Trophoblast cell (in vitro differentiated cells and primary cell): Measurements from ENCODE around the gene SLC35A3.
A peak's percentile ranks its signal among the peaks of the same experiment; 100 is the strongest.

ENCODE experiments used
- DNase-seq, 2 donors: peaks; one replicate each; pipeline ENCODE4 v3.0.0-alpha.2; 2016
- H2AFZ ChIP-seq: 2 replicates; pipeline ENCODE4 v1.6.1; 2013; ENCODE audit warnings: low read length, moderate library complexity, mild to moderate bottlenecking; ENCODE audit not compliant: insufficient read depth, poor library complexity
- H2AK5ac ChIP-seq: 2 replicates; pipeline ENCODE4 v1.6.1; 2013; ENCODE audit warnings: mild to moderate bottlenecking, low read length
- H2BK120ac ChIP-seq: 2 replicates; pipeline ENCODE4 v1.6.1; 2013; ENCODE audit warnings: low read length, mild to moderate bottlenecking, moderate library complexity; ENCODE audit not compliant: insufficient read depth, poor library complexity
- H2BK12ac ChIP-seq: 2 replicates; pipeline ENCODE4 v1.6.1; 2013; ENCODE audit warnings: mild to moderate bottlenecking, low read length, moderate library complexity
- H2BK5ac ChIP-seq: 2 replicates; pipeline ENCODE4 v1.6.1; 2013; ENCODE audit warnings: low read length, low read depth, moderate library complexity, mild to moderate bottlenecking; ENCODE audit not compliant: poor library complexity
- H3K14ac ChIP-seq: 2 replicates; pipeline ENCODE4 v1.6.1; 2013; ENCODE audit warnings: mild to moderate bottlenecking, low read length
- H3K18ac ChIP-seq: 2 replicates; pipeline ENCODE4 v1.6.1; 2013; ENCODE audit warnings: mild to moderate bottlenecking, low read length
- H3K23ac ChIP-seq: 2 replicates; pipeline ENCODE4 v1.6.1; 2013; ENCODE audit warnings: low read length
- H3K27ac ChIP-seq: 2 replicates; pipeline ENCODE4 v1.5.1; 2013; ENCODE audit warnings: low read depth, mild to moderate bottlenecking, inconsistent platforms, low read length, moderate library complexity
- H3K27me3 ChIP-seq: 2 replicates; pipeline ENCODE4 v1.6.1; 2013; ENCODE audit warnings: inconsistent platforms, mild to moderate bottlenecking, low read length, moderate library complexity; ENCODE audit not compliant: insufficient read depth
- H3K36me3 ChIP-seq, 2 experiments: 1 replicate in 1 of 2; 2 replicates in 1 of 2; pipeline ENCODE4 v1.6.1; 2013; ENCODE audit warnings: low read length in 2 of 2, mild to moderate bottlenecking in 2 of 2, moderate library complexity in 1 of 2; ENCODE audit not compliant: insufficient read depth in 2 of 2, control insufficient read depth in 1 of 2
- H3K4ac ChIP-seq: 2 replicates; pipeline ENCODE4 v1.6.1; 2013; ENCODE audit warnings: low read depth, mild to moderate bottlenecking, low read length, moderate library complexity
- H3K4me1 ChIP-seq, 2 experiments: 1 replicate in 1 of 2; 2 replicates in 1 of 2; pipeline ENCODE4 v1.6.1; 2013; ENCODE audit warnings: low read length in 2 of 2, mild to moderate bottlenecking in 2 of 2, moderate library complexity in 1 of 2; ENCODE audit not compliant: insufficient read depth in 2 of 2, control insufficient read depth in 1 of 2
- H3K4me2 ChIP-seq: 2 replicates; pipeline ENCODE4 v1.6.1; 2013; ENCODE audit warnings: inconsistent platforms, mild to moderate bottlenecking, low read length, moderate library complexity
- H3K4me3 ChIP-seq: 2 replicates; pipeline ENCODE4 v1.5.1; 2013; ENCODE audit warnings: mild to moderate bottlenecking, low read depth, low read length, inconsistent platforms
- H3K79me1 ChIP-seq: one replicate; pipeline ENCODE4 v1.6.1; 2013; ENCODE audit warnings: low read length
- H3K79me2 ChIP-seq: 2 replicates; pipeline ENCODE4 v1.6.1; 2013; ENCODE audit warnings: low read length, mild to moderate bottlenecking; ENCODE audit not compliant: control insufficient read depth, insufficient read depth, poor library complexity
- H3K9ac ChIP-seq: 2 replicates; pipeline ENCODE4 v1.6.1; 2013; ENCODE audit warnings: mild to moderate bottlenecking, low read length
- H3K9me3 ChIP-seq: 2 replicates; pipeline ENCODE4 v1.6.1; 2013; ENCODE audit warnings: low read depth, mild to moderate bottlenecking, control low read depth, inconsistent platforms, low read length; ENCODE audit not compliant: insufficient read depth
- H4K12ac ChIP-seq: 2 replicates; pipeline ENCODE4 v1.6.1; 2013; ENCODE audit warnings: low read depth, mild to moderate bottlenecking, low read length, moderate library complexity
- H4K8ac ChIP-seq: 2 replicates; pipeline ENCODE4 v1.6.1; 2013; ENCODE audit warnings: low read depth, mild to moderate bottlenecking, low read length, moderate library complexity
- H4K91ac ChIP-seq: one replicate; pipeline ENCODE4 v1.6.1; 2013; ENCODE audit warnings: low read depth, mild to moderate bottlenecking, low read length, moderate library complexity
- WGBS: extraction: QIAGEN DNeasy Blood & Tissue Kit; methylation state at CpG from one replicate; pipeline ENCODE4 v1.1.7; 2013; ENCODE audit warnings: missing lambda C conversion rate; ENCODE audit not compliant: insufficient read length, insufficient coverage; ENCODE audit errors: extremely low coverage; 5-methylcytosine and 5-hydroxymethylcytosine counted together

SLC35A3 gene

GRCh38 chr1:100035214-100035613 lies 65.4 kb downstream of the SLC35A3 start:
- Histone ChIP-seq H3K4me1 (peaks cover 0 to 2% of the 10 kb centered on the region in 2 experiments), H3K4me2 (no peak overlapping the region)
- WGBS = no CpG with 5 or more reads among the region's 1 CpG

GRCh38 chr1:100036718-100037655 lies 67.2 kb downstream of the SLC35A3 start:
- Histone ChIP-seq H2BK120ac (peak overlapping the region; percentile 53), H2AFZ (no peak overlapping the region)

More at GRCh38 chr1:100035214-100035613, 65.4 kb downstream of the SLC35A3 start:
- H3K79me1 ChIP-seq = peaks cover 11% of the 10 kb centered on the region
- no peak overlapping the region for H4K91ac ChIP-seq
- H3K79me2 ChIP-seq = peaks cover 13% of the 10 kb centered on the region
- H3K9ac ChIP-seq = no peak overlapping the region
- no peaks in the 10 kb centered on the region for H3K9me3 ChIP-seq
- no peak overlapping the region for H3K23ac ChIP-seq
- no peak overlapping the region for H2AK5ac ChIP-seq
- no peak overlapping the region for H3K18ac ChIP-seq
- H2BK5ac ChIP-seq = no peak overlapping the region
- DNase-seq = no peak
- no peak overlapping the region for H2AFZ ChIP-seq
- H3K4ac ChIP-seq = no peak overlapping the region
- H3K27me3 ChIP-seq = no peaks in the 10 kb centered on the region
- H2BK12ac ChIP-seq = no peak overlapping the region
- no peak overlapping the region for H2BK120ac ChIP-seq
- H3K27ac ChIP-seq = no peak overlapping the region
- no peak overlapping the region for H3K4me3 ChIP-seq
- no peak overlapping the region for H3K14ac ChIP-seq
- no peaks in the 10 kb centered on the region for H3K36me3 ChIP-seq
- H4K12ac ChIP-seq = no peak overlapping the region
- H4K8ac ChIP-seq = no peak overlapping the region

GRCh38 chr1:100037656-100037926 lies 67.8 kb downstream of the SLC35A3 start:
- no CpG with 5 or more reads among the region's 8 CpGs for WGBS
- peak overlapping the region; percentile 84 for H3K27ac ChIP-seq
- peak overlapping the region; percentile 67 for H3K18ac ChIP-seq
- peak overlapping the region; percentile 89 for H3K4me3 ChIP-seq
- no peak overlapping the region for H2AK5ac ChIP-seq
- peak overlapping the region; percentile 71 for H2BK5ac ChIP-seq
- DNase-seq = no peak
- H3K4me1 ChIP-seq = peaks cover 0 to 2% of the 10 kb centered on the region in 2 experiments
- H4K8ac ChIP-seq = peak overlapping the region; percentile 63
- H2BK120ac ChIP-seq = peak overlapping the region; percentile 53
- peak overlapping the region; percentile 36 for H3K14ac ChIP-seq
- peak overlapping the region; percentile 81 for H3K9ac ChIP-seq
- peaks cover 11% of the 10 kb centered on the region for H3K79me1 ChIP-seq
- no peak overlapping the region for H2BK12ac ChIP-seq
- peaks cover 17% of the 10 kb centered on the region for H3K79me2 ChIP-seq
- H3K4ac ChIP-seq = peak overlapping the region; percentile 47
- peak overlapping the region; percentile 2 for H4K12ac ChIP-seq
- H2AFZ ChIP-seq = peak overlapping the region; percentile 66
- no peaks in the 10 kb centered on the region for H3K9me3 ChIP-seq
- no peaks in the 10 kb centered on the region for H3K36me3 ChIP-seq
- H3K27me3 ChIP-seq = no peaks in the 10 kb centered on the region
- peak overlapping the region; percentile 70 for H3K4me2 ChIP-seq
- H3K23ac ChIP-seq = no peak overlapping the region
- H4K91ac ChIP-seq = peak overlapping the region; percentile 10

More at GRCh38 chr1:100036718-100037655, 67.2 kb downstream of the SLC35A3 start:
- H3K4me1 ChIP-seq = peaks cover 0 to 2% of the 10 kb centered on the region in 2 experiments
- peak overlapping the region; percentile 2 for H4K12ac ChIP-seq
- H3K79me1 ChIP-seq = peaks cover 11% of the 10 kb centered on the region
- no CpG with 5 or more reads among the region's 11 CpGs for WGBS
- peaks cover 17% of the 10 kb centered on the region for H3K79me2 ChIP-seq
- peak overlapping the region; percentile 47 for H3K4ac ChIP-seq
- H3K4me2 ChIP-seq = peak overlapping the region; percentile 70
- H4K91ac ChIP-seq = peak overlapping the region; percentile 10
- H3K27ac ChIP-seq = peak overlapping the region; percentile 84
- peak overlapping the region; percentile 71 for H2BK5ac ChIP-seq
- no peak overlapping the region for H3K23ac ChIP-seq
- no peaks in the 10 kb centered on the region for H3K36me3 ChIP-seq
- H3K14ac ChIP-seq = peak overlapping the region; percentile 36
- no peaks in the 10 kb centered on the region for H3K9me3 ChIP-seq
- peak overlapping the region; percentile 89 for H3K4me3 ChIP-seq
- no peak overlapping the region for H3K18ac ChIP-seq
- no peak overlapping the region for H2BK12ac ChIP-seq
- H4K8ac ChIP-seq = no peak overlapping the region
- H2AK5ac ChIP-seq = no peak overlapping the region
- no peaks in the 10 kb centered on the region for H3K27me3 ChIP-seq
- H3K9ac ChIP-seq = peak overlapping the region; percentile 81
- peak; percentile 63 to 84 for DNase-seq

GRCh38 chr1:100037927-100038659 lies 68.3 kb downstream of the SLC35A3 start:
- peak; percentile 88 to 91 for DNase-seq
- Histone ChIP-seq H4K12ac (peak overlapping the region; percentile 87), H3K4ac (peak overlapping the region; percentile 93), H3K4me1 (peaks cover 0 to 2% of the 10 kb centered on the region in 2 experiments), H3K27me3 (no peaks in the 10 kb centered on the region), H4K91ac (peak overlapping the region; percentile 94), H3K36me3 (no peaks in the 10 kb centered on the region), H3K27ac (peak overlapping the region; percentile 84), H3K9me3 (no peaks in the 10 kb centered on the region), H2BK5ac (peak overlapping the region; percentile 96), H3K14ac (peak overlapping the region; percentile 95), H3K9ac (peak overlapping the region; percentile 81), H4K8ac (peak overlapping the region; percentile 94), H3K79me2 (peaks cover 17% of the 10 kb centered on the region), H3K4me3 (peak overlapping the region; percentile 89), H2BK12ac (peak overlapping the region; percentile 38), H2AK5ac (peak overlapping the region; percentile 71), H3K23ac (no peak overlapping the region), H3K18ac (peak overlapping the region; percentile 92), H2AFZ (peak overlapping the region; percentile 89), H2BK120ac (peak overlapping the region; percentile 87), H3K79me1 (peaks cover 11% of the 10 kb centered on the region), H3K4me2 (peak overlapping the region; percentile 70)
- WGBS = no CpG with 5 or more reads among the region's 87 CpGs
